Epidermal melanocyte (primary cell): Measurements from ENCODE around the gene MYO15A.

Source experiments
- DNase-seq: peaks from one replicate; pipeline ENCODE4 v3.0.0; 2011; ENCODE audit warnings: low spot score; ENCODE audit not compliant: insufficient read length

MYO15A gene

DNA sequence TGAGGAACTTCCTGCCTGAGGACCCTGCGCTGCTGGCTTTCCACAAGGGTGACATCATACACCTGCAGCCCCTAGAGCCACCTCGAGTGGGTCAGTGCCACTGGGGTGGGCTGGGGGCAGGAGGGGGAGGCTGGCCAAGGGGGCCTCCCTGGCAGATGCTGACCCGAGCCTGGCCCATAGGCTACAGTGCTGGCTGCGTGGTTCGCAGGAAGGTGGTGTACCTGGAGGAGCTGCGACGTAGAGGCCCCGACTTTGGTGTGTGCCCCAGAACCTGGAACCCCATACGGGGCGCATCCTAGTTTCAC is 48.4 kb downstream of the MYO15A start:
- no peak for DNase-seq

GRCh38 chr17:18157354-18157985 is 48.9 kb downstream of the MYO15A start:
- no peak for DNase-seq

DNA sequence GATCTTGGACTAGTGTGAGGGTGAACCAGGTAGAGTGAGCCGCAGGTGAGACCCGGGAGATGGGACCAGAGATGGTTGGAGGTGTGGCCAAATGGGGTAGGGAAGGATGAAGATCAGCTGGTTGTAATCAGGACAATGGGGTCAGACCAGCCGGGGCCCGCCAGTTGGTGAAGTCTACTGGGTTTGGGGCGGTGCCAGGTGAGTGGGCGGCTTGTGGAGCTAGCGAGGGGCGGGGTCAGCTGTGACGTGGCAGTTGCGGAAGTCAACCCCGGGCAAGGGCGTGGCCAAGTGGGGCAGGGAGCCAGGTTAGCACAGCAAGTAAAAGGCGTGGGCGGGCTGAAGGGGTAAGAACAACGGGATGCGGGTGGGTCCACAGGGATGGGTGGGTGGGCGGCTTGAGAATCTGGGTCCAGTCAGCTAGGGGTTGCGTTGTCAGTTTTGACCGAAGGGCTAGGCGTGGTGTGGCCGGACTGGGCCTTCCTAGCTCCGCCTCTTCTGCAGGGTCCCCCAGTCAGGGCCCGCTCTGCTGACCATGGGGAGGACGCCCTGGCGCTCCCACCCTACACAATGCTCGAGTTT is 49.6 kb downstream of the MYO15A start:
- DNase-seq, result peak; percentile 71

- DNase-seq, result no peak
Measured at GRCh38 chr17:18159551-18160120, 51.1 kb downstream of the MYO15A start.

DNA sequence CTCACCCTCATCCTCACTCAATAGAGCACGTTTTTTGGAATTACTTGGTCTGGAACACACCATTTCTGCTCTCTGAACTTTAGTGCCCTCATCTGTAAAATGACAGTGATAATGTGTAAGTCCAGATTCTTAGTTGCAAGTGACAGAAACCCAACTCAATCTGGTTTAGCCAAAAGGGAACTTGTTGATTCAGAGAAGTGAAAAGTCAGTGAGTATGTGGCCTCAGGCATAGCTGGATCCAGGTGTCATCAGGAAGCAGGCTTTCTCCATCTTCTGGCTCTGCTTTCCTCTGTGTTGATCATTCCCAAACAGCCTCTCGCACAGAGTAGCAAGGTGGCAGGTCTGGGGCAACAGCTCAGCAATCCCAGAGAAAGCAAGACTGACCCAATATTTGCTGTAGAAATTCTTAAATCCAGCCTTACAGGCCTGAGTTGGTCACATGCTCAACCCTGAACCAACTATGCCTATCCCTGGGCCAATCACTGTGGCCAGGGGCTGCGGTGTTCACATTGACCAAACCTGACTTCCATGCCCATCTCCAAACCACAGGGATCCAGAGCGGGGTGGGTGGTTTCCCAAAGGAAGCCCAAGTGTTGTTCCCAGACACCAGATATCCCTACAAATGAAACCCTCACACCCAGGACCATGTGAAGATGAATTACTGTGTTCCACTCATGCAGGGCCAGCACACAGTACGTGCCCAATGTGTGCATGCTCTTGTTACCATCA is 51.7 kb downstream of the MYO15A start:
- no peak for DNase-seq

DNA sequence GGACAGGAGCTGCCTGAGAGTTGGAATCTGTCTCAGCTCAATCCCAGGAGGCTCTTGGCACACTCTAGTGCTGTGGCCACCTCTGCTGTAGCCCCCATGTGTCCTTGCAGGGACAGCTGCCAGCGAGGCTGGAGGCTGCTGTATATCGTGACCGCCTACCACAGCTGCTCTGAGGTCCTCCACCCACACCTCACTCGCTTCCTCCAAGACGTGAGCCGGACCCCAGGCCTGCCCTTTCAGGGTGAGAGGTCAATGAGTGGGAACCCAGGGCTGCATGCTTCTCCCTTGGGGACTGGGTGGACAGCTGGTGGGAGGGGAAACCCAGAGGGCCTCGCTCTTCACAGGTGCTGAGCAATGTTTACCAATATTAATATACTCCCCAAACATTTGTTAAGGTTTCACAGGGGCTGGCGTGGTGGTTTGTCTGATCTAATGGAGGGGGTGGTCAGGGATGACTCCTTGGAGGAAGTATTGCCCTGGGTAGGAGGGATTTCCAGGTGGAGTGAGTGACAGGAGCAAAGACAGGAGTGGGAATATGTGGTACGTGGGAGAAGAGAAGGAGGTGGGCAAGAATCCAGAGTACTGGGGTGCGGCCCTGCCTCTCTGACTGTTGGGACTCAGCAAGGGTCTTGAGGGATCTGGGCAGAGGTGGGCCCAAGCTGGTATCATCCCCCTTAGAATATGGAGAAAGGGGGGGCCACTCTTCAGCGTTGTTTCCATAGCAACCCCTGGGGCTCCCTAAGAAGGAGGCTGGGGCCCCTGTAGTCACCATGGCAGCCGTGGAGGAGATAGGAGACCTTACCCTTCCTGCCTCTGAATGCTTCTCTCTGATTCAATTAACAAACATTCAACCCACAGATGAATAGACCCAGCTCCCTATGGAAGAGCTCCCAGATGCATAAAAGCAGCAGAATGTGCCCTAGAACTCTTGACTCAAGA is 52.9 kb downstream of the MYO15A start:
- no peak for DNase-seq

DNA sequence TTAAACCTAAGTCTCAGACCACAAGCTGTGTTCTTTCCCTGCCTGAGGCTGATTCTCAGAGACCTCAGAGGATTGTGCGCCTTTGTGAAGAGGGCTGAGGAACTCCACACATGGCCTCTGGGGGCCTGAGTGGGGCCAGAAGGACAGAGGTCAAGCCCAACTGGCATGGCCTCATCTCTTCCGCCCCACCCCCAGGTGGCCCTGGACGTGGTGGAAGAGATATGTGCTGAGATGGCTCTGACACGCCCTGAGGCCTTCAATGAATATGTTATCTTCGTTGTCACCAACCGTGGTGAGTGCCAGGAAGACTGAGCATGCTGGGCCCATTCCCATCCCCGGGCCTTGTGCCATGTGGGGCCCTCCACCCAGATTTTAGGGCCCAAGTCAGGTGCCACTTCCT is 55.0 kb downstream of the MYO15A start:
- no peak for DNase-seq

GRCh38 chr17:18166894-18167293 is 58.3 kb downstream of the MYO15A start:
- DNase-seq, result no peak

DNA sequence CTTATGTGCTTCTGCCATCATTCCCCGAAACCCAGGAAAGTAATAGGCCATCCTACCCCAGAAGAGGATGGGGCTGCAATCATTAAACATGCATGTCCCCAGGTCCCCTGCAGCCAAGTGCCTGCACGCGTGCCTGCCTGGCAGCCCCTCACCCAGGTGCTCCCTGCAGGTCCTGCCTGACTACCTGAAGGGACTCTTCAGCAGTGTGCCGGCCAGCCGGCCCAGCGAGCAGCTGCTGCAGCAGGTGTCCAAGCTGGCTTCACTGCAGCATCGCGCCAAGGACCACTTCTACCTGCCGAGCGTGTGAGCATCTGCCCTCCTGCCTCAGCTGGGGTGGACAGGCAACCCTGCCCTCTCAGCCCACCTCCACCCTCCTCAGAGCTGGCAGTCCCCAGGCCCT is 58.9 kb downstream of the MYO15A start:
- DNase-seq, result no peak

GRCh38 chr17:18172531-18173278 is 64.1 kb downstream of the MYO15A start:
- DNase-seq, result no peak

DNA sequence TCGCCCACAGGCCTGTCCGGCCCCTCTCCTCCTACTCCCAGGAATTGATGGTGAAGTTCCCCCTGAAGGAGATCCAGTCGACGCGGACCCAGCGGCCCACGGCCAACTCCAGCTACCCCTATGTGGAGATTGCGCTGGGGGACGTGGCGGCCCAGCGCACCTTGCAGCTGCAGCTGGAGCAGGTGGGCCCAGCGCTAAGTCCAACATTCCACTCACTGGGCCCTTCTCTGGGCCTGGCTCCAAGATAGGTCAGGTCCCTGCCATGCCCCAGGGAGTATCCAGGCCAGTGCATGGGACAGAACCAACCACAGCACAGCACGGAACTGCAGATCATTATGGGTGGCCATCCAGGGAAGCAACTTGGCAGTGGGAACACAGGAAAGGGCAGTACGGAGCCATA is 65.2 kb downstream of the MYO15A start:
- no peak for DNase-seq

GRCh38 chr17:18176176-18176575 is 67.6 kb downstream of the MYO15A start:
- no peak for DNase-seq

DNA sequence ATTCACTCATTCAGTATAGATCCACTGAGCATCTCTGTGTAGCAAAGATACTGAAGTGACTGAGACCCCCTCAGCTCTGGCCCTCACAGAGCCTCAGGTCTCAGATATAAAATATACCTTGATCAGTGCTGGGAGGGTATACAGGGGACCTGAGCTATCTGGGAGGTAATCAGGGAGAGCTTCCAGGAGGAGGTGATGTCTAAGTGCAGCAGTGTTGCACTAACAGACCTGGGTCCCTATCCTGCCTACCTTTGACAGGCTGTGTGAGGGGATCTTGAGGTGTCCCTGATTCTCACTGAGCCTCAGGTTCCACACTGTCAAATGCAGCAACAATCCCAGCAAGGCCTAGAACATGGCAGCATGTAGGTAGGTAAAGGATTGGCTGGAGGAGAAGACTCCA is 68.6 kb downstream of the MYO15A start:
- DNase-seq, result no peak

DNA sequence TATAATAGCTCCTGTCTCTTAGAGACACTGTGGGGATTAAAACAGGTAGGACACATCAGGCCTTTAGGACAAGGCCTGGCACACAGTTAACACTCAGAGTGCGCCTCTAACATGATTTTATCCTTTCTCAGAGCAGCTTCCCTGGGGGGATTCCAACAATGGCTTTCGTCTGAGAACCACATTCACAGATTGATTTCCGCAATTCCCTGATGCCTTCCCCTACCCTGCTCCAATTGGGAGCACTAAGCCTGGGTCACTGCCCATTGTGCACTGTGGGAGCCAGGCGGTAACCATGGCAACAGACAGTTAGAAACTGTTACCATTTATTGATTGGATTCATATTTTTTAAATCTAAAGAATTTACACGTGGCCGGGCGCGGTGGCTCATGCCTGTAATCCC is 69.2 kb downstream of the MYO15A start:
- DNase-seq, result no peak

DNA sequence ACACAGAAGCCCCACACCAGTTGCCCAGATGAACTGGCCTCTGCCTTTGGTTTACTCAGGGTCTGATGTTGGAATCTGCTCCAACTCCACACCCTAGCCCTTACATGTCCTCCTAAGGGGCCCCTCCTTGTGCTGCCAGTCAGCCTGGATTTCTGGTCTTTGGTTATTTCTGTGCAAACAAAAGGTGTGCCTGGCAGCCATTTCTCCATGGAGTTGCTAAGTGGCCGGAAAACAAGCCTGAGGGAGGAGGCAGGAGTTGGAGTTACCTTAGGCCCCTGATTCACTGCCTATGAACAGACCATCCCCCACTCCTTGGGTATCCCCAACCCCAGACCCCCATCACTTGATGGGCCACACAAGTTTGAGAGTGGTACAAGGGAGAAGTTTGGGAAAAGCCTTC is 70.6 kb downstream of the MYO15A start:
- DNase-seq, result no peak

GRCh38 chr17:18179804-18180203 is 71.2 kb downstream of the MYO15A start:
- DNase-seq, result no peak

GRCh38 chr17:18181358-18181757 is 72.8 kb downstream of the MYO15A start:
- DNase-seq, result no peak

DNA sequence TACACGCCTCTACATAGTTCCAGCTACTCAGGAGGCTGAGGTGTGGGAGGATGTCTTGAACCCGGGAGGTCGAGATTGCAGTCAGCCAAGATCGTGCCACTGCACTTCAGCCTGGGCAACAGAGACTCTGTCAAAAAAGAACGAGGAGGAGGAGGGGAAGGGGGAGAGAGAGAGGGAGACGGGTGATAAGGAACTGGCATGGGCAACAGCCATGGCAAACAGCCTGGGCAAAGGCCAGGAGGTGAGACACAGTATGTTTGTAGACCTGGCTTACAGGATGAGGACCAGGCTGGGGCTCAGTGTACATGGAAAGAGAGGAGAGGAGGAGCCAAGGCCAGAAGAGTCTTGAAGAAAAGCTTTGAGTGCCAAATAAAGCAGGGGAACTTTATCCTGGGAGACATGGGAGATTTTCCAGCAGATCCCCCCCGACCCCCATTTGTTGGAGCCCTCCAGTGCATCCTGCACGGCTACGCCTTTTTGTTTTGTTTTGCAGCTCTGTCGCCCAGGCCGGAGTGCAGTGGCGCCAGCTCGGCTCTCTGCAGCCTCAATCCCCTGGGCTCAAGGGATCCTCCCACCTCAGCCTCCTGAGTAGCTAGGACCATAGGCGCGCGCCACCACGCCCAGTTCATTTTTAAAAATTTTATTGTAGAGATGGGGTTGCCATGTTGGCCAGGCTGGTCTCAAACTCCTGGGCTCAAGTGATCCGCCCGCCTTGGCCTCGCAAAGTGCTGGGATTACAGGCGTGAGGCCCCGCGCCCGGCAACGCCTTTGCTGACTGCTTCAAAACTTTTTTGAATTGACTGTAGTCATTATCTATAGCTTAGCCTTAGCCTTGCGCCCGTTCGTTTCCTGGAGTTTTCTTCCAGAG is 73.8 kb downstream of the MYO15A start:
- DNase-seq, result no peak

- DNase-seq, result peak; percentile 77
Measured at GRCh38 chr17:18182978-18183333, 74.4 kb downstream of the MYO15A start.
